ENCODE data around the gene RUNX1. TPM values are rescaled to one million over a fixed set of nuclear protein-coding genes. Genes with fewer than 3 reads are reported as not detected.

RUNX1 gene
- total RNA-seq, 1 donor from 2014 or later, result 22.1 TPM

DNA sequence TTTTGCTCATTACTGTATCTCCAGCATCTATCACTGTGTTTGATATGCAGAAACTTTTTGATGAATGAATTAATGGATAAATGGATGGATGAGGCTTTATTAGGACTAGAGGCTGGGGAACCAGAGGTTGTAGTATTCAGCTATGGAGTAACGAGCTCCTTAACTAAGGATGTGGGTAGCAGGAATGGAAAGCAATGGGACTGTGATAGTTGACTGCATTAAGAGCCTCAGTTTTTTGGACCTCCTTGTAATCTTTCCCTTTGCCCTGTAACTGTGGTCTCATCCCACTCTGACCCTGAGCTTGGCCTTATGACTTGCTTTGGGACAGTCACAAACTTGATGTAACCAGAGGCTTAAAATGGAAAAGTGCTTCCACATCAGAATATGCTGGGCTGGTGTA, 9.0 kb upstream of the RUNX1 start:
- DNase-seq, result no peak

DNA sequence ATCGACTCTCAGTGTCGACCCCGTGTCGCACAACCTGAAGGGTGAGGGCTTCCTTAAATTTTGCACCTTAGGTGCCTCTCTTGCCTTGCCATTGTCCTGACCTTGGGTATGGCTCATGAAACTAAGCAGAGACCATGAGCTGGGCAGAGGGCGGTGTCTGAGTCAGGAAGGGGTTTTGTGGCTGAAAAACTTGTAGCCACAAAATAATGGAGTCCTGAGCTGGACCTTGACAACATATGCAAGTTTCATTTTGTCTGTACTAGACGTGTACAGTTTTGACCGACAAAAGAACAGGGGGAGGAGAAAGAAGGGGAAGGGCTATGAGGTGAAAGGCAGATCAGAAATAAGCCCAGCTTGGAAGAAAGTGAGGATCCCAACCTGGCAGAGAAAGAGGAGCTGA, 8.3 kb upstream of the RUNX1 start:
- no peak for DNase-seq

DNA sequence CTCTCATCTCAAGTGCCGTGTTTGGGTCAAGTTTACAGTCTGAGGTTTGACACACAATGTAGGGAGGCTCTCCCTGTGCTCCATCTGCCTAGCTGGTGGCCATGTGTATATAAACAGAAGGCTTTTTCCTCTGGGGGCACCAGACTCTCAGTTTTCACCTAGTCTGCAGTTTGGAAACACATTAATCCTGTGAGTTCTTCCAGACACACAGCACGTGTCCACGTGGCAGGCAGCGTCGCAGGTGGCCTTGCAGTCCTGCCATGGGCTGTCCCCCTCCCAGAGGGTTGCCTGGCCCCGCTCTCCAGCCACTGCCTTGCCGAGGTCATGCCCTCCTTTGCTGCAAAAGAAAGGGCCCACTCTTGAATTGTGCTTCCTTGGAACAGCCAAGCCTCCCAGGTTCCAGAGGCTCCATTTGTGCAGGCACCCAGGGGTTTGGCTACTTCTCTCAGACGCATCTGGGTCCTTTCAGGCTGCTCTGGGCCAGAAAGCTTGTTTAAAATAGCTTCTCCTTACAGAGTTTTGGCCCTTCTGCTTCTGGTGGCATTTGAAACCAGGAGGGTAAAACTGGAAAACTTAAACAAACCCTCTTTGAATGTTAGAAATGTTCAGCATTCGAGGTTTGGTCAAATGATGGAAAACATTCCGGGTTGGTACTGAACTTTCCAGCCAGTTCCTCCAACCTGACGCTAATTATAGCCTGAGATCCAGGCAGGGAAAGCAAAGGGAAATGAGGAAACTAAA, 4.4 kb upstream of the RUNX1 start:
- no peak for DNase-seq

DNA sequence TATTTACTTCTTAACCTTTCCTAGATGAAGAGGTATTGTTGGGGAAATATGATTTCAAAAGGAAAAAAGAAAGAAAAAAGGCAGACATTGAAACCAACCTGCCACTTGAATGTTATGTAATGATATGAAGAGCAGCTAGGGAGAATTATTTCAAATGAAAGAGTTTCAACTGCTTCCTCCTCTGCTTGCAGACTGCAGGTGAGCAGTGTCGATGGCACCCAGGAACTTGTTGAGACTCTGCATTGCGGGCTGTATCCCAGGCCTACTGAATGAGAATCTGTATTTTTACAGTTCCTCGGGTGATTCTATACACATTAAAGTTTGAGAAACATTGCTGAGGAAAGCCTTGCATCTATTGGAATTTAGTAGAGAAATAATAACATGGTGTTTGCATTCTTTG, 3.7 kb upstream of the RUNX1 start:
- DNase-seq, result no peak

DNA sequence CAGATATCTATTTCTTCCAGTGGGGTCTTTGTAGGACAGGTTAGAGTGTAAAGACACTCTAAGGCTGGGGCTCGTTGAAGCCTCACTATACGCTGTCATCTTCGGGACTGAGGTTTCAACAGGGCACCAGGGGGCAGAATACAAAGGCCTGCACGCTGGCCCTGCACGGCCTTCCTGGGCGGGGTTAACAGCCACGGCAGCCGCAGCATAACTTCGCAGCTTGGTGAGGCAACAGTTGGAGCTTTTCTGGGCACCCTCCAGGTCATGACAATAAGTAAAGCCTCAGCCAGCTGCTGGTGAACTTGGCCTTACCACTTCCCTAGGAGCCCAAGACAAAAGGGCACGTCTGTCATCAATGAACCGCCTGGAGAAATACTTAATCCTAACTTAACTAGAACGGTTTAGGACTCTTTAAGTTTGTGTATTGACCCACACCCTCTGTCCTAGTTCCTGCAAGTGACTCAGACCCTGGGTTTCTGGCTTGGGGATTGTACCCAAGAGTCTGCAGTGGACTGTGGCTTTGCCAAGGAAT, 2.3 kb upstream of the RUNX1 start:
- no peak for DNase-seq

DNA sequence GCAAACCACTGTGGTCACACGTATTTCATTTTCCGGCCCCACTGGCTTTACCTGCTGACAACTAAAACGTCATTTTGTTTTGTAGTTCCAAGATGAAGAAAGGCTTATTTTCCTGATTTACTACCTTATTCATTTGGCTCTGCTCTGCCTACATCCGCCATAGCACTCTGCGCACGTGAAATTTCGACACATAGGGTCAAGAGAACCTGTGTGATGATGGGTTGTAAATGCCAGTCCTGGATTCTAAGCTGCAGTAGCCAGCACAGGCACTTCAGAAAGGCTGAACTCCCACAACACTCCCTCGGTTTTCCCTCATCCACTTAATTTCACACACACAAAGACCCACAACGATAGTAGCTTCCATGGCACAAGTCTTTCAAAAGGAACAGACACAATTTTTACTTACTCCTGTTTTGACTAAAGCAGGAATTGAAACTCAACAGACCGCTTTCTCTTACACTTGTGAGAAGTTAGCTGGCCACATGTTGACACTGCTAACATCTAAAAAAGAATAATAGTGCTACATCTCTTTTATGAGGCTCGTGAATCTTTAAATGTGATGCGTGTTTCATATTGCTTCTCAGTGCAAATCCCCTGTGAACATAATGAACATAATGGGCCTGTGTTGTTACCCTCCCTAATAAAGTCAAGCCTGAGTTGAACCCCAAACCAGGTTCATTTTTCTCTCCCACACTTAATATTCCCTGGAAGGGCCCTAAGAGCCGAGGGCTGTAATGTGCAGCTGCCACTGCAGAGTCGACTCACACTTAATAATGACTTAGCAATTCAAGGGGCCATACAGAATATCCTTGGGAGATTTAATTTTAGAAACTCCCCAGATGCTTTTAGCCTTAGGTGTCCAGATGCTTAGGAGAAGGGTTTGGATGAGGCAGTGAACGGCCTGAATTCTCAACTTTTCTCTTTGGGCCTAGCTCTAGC, 1.5 kb upstream of the RUNX1 start:
- DNase-seq, result no peak

DNA sequence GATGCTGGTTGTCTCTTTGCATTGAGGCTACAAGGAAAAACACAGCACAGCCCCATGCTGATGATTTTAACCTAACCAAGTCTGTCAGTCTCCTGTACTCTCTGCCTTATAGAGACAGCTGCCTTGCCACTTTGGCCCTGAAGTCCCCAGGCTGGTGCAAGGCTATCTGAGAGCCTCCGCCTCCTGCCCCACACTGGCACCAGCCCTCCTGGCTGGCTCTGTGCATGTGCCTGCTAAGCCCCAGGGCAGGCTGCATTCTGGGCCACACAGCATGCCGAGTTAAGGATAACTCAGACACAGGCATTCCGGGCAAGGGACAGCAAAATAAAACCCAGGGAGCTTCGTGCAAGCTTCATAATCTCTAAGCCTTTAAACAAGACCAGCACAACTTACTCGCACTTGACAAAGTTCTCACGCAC, 910 bp downstream of the RUNX1 start:
- DNase-seq, result no peak

DNA sequence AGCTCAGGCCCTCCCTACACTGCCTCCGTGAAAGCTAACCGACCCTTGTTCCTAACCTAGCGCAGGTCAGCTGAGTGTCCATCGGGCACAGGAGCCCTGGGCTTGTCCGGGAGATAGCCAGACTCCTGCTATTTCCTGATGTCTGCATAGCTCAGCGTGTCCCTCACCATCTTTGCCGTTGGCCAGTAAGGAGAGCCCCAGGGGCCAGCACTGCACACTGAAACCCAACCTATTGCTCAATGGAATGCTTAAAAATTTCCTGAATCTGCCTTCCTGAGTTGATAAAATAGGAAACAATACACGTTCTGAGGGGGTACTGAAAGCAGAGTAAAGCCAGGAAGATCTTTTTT, 2.2 kb downstream of the RUNX1 start:
- DNase-seq, result no peak

DNA sequence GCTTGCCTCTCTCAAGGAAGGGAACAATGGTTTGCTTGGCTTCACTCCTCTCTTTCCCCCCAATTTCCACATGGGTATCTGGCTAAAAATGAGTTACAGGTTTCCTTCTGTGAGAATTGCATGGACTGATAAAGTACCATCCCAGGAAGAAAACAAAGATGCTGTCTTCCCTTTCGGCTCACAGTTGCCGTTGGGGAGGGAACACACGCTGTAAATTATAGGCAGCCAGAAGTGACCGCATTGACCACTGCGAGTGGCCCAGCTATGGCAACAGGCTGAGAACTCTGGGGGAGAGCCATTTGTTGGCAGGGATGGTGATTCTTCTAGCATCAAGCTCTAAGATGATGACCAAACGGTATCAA, 2.9 kb downstream of the RUNX1 start:
- DNase-seq, result no peak

DNA sequence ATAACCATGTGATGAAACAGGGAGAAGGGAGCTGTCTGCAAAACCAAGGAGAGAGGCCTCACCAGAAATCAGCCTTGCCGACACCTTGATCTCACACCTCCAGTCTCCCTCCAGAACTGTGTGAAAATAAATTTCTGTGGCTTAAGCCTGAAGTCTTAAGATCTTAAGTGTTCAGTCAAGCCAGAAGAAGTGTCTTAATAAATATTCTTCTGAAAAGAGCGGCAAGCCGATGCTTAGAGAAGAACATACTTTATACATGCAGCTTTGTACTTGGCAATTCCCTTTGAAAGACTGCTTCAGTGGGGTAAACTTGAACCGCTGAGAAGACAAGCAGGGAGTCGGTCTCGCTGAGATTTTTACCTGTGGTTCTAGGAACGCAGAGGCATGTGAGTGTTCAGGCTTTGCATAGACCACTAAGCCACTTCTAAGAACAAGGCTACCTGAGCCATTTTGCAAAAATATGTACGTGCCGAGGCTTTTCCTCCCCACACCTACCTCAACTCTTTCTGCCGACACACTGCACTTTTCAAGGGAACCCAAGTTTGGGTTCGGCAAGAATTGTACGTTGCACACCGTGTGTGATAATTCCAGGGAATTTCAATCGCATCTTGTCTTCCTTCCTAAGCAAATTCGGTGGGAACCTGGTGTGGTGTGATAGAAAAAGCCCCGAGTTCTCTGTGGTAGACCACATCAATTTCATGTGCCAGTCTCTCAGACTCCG, 3.4 kb downstream of the RUNX1 start:
- DNase-seq, result no peak

DNA sequence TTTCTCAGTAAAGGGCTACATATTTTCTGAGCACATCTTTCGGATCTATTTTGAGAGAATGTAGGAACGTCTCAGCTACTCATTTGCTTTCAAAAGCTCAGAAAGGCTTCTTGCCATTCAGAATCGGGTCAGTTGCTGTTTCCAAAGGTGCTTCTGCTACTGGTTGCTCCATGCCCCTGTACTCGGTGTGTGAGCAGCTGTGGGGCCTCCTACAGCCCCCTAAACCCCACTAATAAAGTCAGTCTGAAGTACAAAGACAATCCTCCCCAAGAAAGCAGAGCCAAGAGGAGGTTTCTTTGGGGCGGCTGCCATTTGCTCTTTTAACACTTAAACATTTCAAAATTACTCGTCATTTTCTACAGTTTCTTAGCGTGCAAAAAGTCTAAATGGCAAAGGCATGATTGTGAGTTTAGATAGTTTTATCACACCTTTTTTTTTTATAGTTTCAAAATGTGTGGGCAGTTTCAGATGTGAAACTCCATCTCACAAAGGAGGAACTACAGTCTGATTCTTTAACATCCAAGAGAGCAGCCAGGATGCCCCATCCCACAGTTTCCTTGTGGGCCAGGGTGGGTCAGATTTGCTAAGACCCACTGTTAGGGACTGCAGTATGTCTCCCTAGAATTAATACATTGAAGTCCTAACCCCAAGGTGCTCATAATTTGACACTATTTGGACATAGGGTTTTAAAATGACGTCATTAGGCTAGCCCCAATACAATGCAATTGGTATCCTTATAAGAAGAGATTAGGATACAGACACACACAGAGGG, 4.1 kb downstream of the RUNX1 start:
- no peak for DNase-seq

DNA sequence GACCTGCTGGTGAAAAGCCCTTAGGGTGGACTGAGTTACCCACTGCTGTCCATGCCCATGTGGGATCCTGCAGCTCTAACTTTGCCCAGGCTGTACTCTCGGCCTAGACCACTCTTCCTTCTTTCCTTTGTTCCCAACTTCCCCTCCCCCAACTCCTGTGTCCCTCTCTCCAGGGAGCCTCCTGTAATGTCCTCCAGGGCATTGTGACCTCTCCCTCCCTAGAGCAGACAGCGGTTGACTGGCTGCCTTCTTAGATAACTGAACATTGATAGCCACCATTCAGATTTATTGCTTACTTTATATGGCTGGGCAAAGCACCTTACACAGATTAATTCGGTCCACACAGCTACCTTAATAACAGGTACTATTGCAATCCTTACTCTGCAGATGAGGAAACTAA, 5.0 kb downstream of the RUNX1 start:
- DNase-seq, result no peak

DNA sequence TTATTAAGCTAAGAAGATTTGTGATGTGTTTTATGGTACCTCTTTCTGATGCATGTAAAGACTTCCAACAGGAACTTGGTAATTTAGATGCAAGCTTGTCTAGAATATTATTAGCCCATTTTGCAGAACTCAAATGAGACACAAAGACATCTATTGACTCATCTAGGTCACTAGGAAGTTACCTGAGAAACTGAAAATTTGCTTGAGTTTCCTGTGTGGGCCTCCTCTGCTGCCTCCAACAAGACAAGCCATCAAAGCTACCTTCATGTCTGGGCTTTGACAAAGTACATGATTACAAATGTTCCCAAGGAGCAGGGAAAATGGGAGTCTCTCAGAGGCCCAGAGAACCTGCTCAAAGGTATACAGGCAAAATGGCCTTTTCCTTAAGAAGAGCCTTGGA, 5.6 kb downstream of the RUNX1 start:
- DNase-seq, result no peak

DNA sequence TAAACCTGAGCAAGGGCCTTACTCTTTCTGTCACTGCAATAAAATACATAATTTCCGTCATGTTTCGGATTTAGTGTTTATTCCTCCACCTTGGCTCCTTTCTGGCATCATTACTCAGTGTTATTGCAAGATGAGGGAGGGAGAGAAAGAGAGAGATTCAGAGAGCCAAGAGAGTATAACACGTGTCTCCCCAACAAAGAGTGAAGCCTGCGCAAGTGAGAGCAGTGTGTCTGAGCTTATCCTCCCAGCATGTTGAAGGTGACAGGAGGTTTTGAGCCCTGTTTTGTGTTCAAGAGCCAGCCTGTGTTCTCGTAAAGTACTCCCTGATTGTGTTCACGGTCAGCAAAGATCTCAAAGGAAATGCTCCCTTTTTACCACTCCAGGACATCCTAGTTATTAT, 6.3 kb downstream of the RUNX1 start:
- DNase-seq, result no peak

DNA sequence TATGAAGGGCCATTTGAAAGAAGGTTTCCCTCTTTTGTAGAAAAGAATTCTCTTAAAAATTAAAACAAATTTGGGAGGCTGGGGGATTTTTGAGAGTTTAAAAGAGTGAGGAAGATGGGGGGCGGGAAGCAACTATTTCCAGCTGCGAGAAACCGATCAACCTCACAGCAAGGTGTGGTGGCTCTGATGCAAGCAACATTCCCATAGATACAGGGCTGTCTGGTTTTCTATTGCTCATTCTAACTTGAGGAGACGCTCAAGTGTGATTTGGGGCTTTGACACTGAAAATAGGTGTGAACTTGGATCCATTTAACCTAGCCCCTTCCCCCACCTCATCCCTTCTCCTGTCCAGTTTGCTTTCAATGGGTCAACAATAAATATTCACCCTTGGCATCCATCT, 7.2 kb downstream of the RUNX1 start:
- DNase-seq, result no peak

DNA sequence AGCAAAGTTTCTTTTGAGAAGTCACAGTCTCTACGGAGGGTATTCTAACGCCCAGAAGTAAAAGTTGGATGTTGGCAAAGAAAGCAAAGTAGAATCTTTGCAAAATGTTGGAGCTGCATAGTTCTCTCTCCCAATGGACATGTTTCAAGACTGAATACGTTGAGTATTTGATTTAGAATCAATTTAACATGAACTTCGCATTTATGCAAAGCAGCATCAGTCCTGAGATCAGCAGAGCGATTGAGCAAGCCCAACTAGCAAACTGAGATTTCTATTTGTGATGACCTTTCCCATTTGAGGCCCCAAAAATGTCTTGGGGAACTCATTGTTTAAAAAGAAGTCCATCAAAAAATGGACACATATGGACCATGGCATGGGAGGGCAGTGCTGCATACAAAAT, 8.0 kb downstream of the RUNX1 start:
- no peak for DNase-seq

DNA sequence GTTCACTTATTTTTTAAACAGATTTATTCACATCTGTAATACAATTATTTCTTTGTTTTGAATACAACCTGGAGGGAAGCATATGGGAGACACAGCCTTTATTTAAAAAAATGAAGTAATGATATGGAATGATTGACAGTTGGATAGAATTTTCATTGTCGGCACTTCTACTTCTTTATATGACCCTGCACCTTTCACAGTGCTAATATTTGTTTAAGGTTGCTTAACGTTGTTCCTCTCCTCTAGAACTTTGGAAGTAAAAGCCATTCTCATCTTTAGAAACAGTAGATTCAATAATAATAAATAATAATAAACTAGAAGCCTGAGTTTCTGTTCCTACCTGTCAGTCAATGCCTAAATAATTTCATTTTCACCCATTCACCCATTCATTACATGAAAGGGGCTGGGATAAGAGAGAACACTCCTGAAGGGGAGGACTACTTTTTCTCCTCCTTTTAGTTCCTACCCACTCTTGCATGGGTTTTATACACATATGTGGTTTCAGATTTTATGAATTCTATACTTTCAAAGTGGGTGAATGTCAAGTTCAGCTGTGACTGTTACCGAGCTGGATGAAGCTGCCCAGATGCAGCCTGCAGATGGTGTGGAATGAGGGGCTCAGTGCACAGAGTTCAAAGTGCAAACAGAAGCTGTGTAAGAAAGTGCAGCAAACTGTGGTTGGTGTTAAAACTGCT, 9.4 kb downstream of the RUNX1 start:
- DNase-seq, result no peak

DNA sequence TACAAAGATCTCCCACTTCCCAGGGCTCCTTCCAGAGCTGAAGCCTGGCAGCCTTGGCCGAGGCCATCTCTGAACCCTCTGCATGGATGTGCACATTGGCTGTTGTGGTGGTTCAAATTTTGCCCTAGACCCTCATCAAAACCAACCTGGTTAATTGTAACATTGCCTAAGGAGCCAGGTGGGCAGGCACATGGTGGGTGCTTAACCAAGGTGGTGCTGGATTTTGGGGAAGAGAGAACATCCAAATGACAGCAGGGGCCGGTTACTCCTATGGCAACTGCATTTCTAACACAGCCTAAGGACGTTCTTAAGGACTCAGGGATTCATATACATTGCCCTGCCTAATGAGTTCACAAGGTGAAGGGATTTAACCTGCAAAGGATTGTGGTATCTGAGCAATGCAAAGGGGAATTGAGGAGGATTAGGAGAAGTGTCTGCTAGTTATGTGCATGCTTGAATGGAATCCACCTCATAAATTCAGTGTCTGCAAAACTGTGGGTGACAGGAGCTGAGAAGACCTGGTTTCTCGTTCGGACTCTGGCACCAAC, 10.3 kb downstream of the RUNX1 start:
- DNase-seq, result no peak

DNA sequence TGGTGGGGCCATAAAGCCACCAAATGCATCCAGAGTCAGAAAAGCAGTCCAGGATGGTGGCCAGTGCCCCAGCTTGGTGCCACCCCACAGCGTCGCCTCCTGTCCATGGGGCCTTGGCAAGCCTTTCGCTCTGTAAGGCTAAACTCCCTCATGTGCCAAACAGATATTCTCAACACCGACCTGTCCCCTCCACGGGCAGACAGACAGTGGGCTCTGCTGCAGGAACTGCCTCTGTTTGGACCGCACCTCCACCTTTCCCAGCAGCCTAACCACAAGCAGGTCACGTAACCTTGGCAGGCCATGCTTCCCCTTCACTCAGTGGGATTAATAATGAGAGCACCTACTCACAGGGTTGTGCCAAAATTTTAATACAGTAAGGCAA, 11.7 kb downstream of the RUNX1 start:
- DNase-seq, result no peak

DNA sequence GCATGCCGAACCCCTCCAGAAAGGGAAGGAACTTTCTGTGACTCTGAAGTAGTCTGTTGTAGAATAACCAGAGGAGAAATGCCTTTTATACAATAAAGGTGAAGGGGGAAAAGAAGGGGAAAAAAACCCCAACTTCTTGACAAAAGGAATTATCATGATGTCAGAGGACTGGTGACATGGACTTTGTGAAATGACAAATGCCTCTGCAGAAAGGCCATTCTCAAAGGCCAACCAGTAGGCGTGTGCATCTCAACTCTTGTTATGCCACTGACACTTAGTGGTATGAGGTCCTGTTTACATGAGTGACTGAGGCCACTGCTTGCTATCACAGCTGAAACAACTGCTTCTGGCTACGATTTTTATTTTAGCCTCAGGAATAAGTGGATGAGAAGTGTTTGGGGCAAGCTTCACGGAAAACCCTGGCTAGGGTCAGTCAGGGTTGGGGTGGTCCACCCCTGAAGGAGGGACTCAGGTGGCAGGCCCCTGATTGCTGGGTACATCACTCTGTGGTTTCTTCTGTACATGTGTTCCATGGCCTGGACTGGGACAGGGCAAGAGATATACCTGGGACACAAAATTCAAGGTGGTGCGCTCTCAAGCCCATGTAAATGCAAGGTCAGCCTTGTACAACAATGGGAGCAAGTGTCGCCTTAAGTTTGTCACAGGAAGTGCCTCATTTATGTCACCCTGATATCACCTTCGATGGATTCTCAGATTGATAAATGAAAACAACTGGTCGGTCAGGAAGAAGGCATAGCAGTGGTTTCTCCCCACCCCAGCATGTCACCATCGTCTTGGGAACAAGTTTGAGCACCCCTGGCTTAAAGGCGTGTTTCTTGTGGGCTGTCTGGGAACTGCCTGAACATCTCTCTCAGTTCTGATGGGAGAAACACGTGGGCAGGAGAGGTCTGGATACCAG, 12.4 kb downstream of the RUNX1 start:
- DNase-seq, result no peak
